Frontal cortex (tissue), 4 donors: ENCODE measurements around the gene RTTN. TPM values are rescaled to one million over a fixed set of nuclear protein-coding genes. Genes with fewer than 3 reads are reported as not detected.
"Not testable (repeated sequence)": the region's sequence is repeated elsewhere in the genome, so short reads cannot be mapped to it uniquely, and the experiment has no call there.

Experiments
- DNase-seq, 2 donors: peaks; one replicate each; pipeline ENCODE4 v3.0.0; 2012; ENCODE audit warnings: low spot score in 2 of 2
- FAIRE-seq: peaks from 2 replicates; lab custom pipeline; 2012; peaks lifted over from hg19 to GRCh38; lab: Jason Lieb, UNC
- total RNA-seq: library from RNA; depleted of rRNA; stranded (reverse); fragments of >200 nt; gene quantifications from one replicate; pipeline ENCODE4 v1.2.3, GENCODE V29; 2014
- donor health status: control.
- donor health status: control.
- donor health status: control.

The RTTN gene
- total RNA-seq: 29.3 TPM

GRCh38 chr18:70205421-70206397 lies at the start of gene RTTN:
TSS of gene RTTN (minus strand) at chr18:70205687. CDS start at chr18:70205658, 29 bp downstream.
- no peak for FAIRE-seq
- peak; percentile 73 to 81 for DNase-seq

- no peak for DNase-seq
Observed at GRCh38 chr18:70250781-70251180, 45.3 kb upstream of the RTTN start.

GRCh38 chr18:70249861-70250260 lies 44.4 kb upstream of the RTTN start:
- not testable (repeated sequence) for FAIRE-seq, DNase-seq

More at GRCh38 chr18:70250781-70251180, 45.3 kb upstream of the RTTN start:
- FAIRE-seq: no peak

GRCh38 chr18:70249118-70249517 lies 43.6 kb upstream of the RTTN start:
- no peak for DNase-seq
- FAIRE-seq: no peak

GRCh38 chr18:70246061-70246466 lies 40.6 kb upstream of the RTTN start:
- no peak for FAIRE-seq
- DNase-seq: no peak

- no peak for FAIRE-seq
- DNase-seq: no peak
Observed at GRCh38 chr18:70243131-70243929, 37.8 kb upstream of the RTTN start.

GRCh38 chr18:70236921-70237320 lies 31.4 kb upstream of the RTTN start:
- not testable (repeated sequence) for DNase-seq, FAIRE-seq

- FAIRE-seq: no peak
- DNase-seq: no peak
Observed at GRCh38 chr18:70235478-70235877, 30.0 kb upstream of the RTTN start.

- DNase-seq: no peak
- no peak for FAIRE-seq
Observed at GRCh38 chr18:70234667-70235459, 29.4 kb upstream of the RTTN start.

- no peak for FAIRE-seq
- no peak for DNase-seq
Observed at GRCh38 chr18:70233974-70234373, 28.5 kb upstream of the RTTN start.

- DNase-seq: no peak
- no peak for FAIRE-seq
Observed at GRCh38 chr18:70232261-70232660, 26.8 kb upstream of the RTTN start.

- DNase-seq (no peak), FAIRE-seq (no peak)
Observed at GRCh38 chr18:70229639-70230038, 24.2 kb upstream of the RTTN start.

- DNase-seq (no peak), FAIRE-seq (no peak)
Observed at GRCh38 chr18:70228536-70228935, 23.0 kb upstream of the RTTN start.

GRCh38 chr18:70227438-70227837 lies 22.0 kb upstream of the RTTN start:
- DNase-seq (no peak), FAIRE-seq (no peak)

GRCh38 chr18:70221915-70222278 lies 16.4 kb upstream of the RTTN start:
- DNase-seq (no peak), FAIRE-seq (no peak)

GRCh38 chr18:70221156-70221914 lies 15.8 kb upstream of the RTTN start:
- DNase-seq (no peak), FAIRE-seq (no peak)

- FAIRE-seq (no peak), DNase-seq (no peak)
Observed at GRCh38 chr18:70220628-70221027, 15.1 kb upstream of the RTTN start.

- no peak for FAIRE-seq
- DNase-seq: no peak
Observed at GRCh38 chr18:70219688-70220087, 14.2 kb upstream of the RTTN start.

GRCh38 chr18:70216788-70217187 lies 11.3 kb upstream of the RTTN start:
- no peak for FAIRE-seq

More at GRCh38 chr18:70216788-70217187, 11.3 kb upstream of the RTTN start:
- DNase-seq: no peak
